ENCODE measurements around the gene RHOF.

RHOF gene

GRCh38 chr12:121740847-121741246 lies 52.6 kb downstream of the RHOF start:
- FAIRE-seq: no peak

GRCh38 chr12:121738340-121738858 lies 55.1 kb downstream of the RHOF start:
- FAIRE-seq: no peak

GRCh38 chr12:121733849-121734248 lies 59.6 kb downstream of the RHOF start:
- no peak for FAIRE-seq

- no peak for FAIRE-seq
These were observed 62.0 kb downstream of the RHOF start for GRCh38 chr12:121731473-121731872.

- FAIRE-seq: no peak
These were observed 64.5 kb downstream of the RHOF start for GRCh38 chr12:121729021-121729420.

All from G401.6 (cell line).